OCI-LY7 (cell line): ENCODE measurements around the gene ACADL. TPM values are rescaled to one million over a fixed set of nuclear protein-coding genes. Genes with fewer than 3 reads are reported as not detected.

Experiments used
- BruUV-seq: library from RNA; stranded (reverse); fragments of 400-500 nt; replicated peaks from 2 replicates; lab custom pipeline; 2021; lab: Mats Ljungman, UMichigan
- CTCF ChIA-PET: fragments of 300-600 bp; sonication (Branson Sonifier 250); formaldehyde crosslinking; loops from one replicate; lab custom pipeline; 2022; ENCODE audit warnings: antibody characterized with exemption; ENCODE audit not compliant: unreplicated experiment; lab: Charles Lee
- POLR2A ChIA-PET: fragments of 300-600 bp; sonication (Branson Sonifier 250); formaldehyde crosslinking; loops from one replicate; lab custom pipeline; 2022; ENCODE audit warnings: antibody characterized with exemption; lab: Charles Lee
- DNase-seq: peaks from one replicate; pipeline ENCODE4 v3.0.0-alpha.2; 2015; ENCODE audit warnings: low spot score
- H2AFZ ChIP-seq: fragments of 200-600 bp; sonication (generic), shearing (Covaris generic); 2 replicates; pipeline ENCODE4 v1.6.1; 2014; ENCODE audit warnings: mild to moderate bottlenecking, antibody characterized with exemption, low read length, moderate library complexity
- H3K27ac ChIP-seq: fragments of 200-600 bp; sonication (generic); 2 replicates; pipeline ENCODE4 v1.5.1; 2014; ENCODE audit warnings: mixed run types, low read depth, mild to moderate bottlenecking, moderate library complexity, low read length, inconsistent platforms; ENCODE audit not compliant: poor library complexity, severe bottlenecking
- H3K36me3 ChIP-seq: fragments of 200-600 bp; sonication (generic); 2 replicates; pipeline ENCODE4 v1.6.1; 2014; ENCODE audit warnings: mild to moderate bottlenecking, antibody characterized with exemption, low read length, moderate library complexity, mixed read lengths; ENCODE audit not compliant: insufficient read depth
- H3K4me1 ChIP-seq: fragments of 200-600 bp; sonication (generic); 2 replicates; pipeline ENCODE4 v1.5.1; 2014; ENCODE audit warnings: mild to moderate bottlenecking, low read length; ENCODE audit not compliant: insufficient read depth, poor library complexity, severe bottlenecking
- H3K4me2 ChIP-seq: fragments of 200-600 bp; sonication (generic); 2 replicates; pipeline ENCODE4 v1.6.1; 2014; ENCODE audit warnings: mild to moderate bottlenecking, low read length
- H3K4me3 ChIP-seq: fragments of 200-600 bp; sonication (generic); 2 replicates; pipeline ENCODE4 v1.5.1; 2014; ENCODE audit warnings: mild to moderate bottlenecking, low read depth, low read length; ENCODE audit not compliant: poor library complexity, severe bottlenecking
- H3K79me2 ChIP-seq: fragments of 200-600 bp; sonication (generic); 2 replicates; pipeline ENCODE4 v1.6.1; 2016; ENCODE audit warnings: low read depth, mild to moderate bottlenecking, low read length, moderate library complexity, mixed read lengths; ENCODE audit not compliant: insufficient read depth
- H3K9me2 ChIP-seq: fragments of 200-600 bp; sonication (generic); 2 replicates; pipeline ENCODE4 v1.6.1; 2016; ENCODE audit warnings: mild to moderate bottlenecking, low read length, mixed read lengths; ENCODE audit not compliant: insufficient read depth
- H3K9me3 ChIP-seq: fragments of 200-600 bp; sonication (generic); 2 replicates; pipeline ENCODE4 v1.6.1; 2014; ENCODE audit warnings: mild to moderate bottlenecking, mixed run types, low read length, mixed read lengths
- H4K20me1 ChIP-seq: fragments of 200-600 bp; sonication (generic); 2 replicates; pipeline ENCODE4 v1.6.1; 2014; ENCODE audit warnings: mild to moderate bottlenecking, antibody characterized with exemption, low read length, moderate library complexity, mixed read lengths; ENCODE audit not compliant: insufficient read depth
- CTCF ChIP-seq: fragments of 200-600 bp; sonication (generic); conservative IDR thresholded peaks from 2 replicates; pipeline ENCODE4 v1.5.1; 2014; ENCODE audit warnings: mild to moderate bottlenecking, antibody characterized with exemption, low read length, moderate library complexity, mixed read lengths
- EZH2phosphoT487 ChIP-seq: fragments of 200-600 bp; sonication (generic); IDR thresholded peaks from 2 replicates; pipeline ENCODE4 v1.6.1; 2018; ENCODE audit warnings: low read depth, borderline replicate concordance, mild to moderate bottlenecking, mixed run types, antibody characterized with exemption, low read length, moderate library complexity, mixed read lengths
- intact Hi-C: fragments of 100-400 bp; cut with micrococcal nuclease; formaldehyde crosslinking; loops from one replicate; pipeline ENCODE4 v1.10.0; 2022; ENCODE audit not compliant: unreplicated experiment
- total RNA-seq, 2 experiments: library from RNA; depleted of rRNA in 1 of 2; stranded (reverse); fragments of >200 nt in 1 of 2; shearing (Covaris generic) in 1 of 2; gene quantifications; 2 replicates each; pipeline ENCODE4 v1.2.3, GENCODE V29; 2014 to 2022

Gene ACADL
- total RNA-seq, 2 experiments from 2014 or later = not detected

- no peaks in the 10 kb centered on the region for H3K9me2 ChIP-seq
- H3K36me3 ChIP-seq = no peaks in the 10 kb centered on the region
- ChIA-PET POLR2A (interaction anchor here (0.6 kb wide), 2 partner anchors 61 to 265 kb away, joined by 3 read pairs; no protein-coding TSS in a partner anchor), CTCF (no interaction called here)
- H3K4me2 ChIP-seq = no peak overlapping the region
- H3K27ac ChIP-seq = no peak overlapping the region
- H3K4me1 ChIP-seq = no peaks in the 10 kb centered on the region
- no peak for TF ChIP-seq CTCF
- TF ChIP-seq EZH2phosphoT487 = no peak
- no peak for DNase-seq
- intact Hi-C loops = no loop called here
- H3K79me2 ChIP-seq = no peaks in the 10 kb centered on the region
- H4K20me1 ChIP-seq = no peaks in the 10 kb centered on the region
- H3K9me3 ChIP-seq = no peaks in the 10 kb centered on the region
- no peak overlapping the region for H3K4me3 ChIP-seq
- no TSS peak for BruUV-seq
- H2AFZ ChIP-seq = no peak overlapping the region
Observed at GRCh38 chr2:210227290-210228088, 2.2 kb upstream of the ACADL start.

DNA sequence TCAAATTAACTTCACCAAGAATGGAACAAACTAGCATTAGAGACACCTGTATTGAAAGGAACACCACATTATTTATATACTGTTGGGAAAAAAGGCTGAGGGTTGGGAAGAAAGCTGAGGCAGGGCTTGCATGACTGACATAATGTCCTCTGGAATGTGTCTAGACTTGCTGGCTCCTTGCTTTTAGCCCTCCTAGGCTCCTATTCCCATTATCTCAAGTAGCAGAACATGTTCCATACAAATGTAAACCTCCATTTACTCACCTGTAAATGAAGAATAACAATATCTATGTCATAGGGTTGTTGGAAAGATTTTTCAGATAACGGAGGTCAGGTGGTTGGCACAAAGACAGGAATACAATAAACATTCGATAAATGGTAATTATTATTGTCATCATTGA, 976 bp upstream of the ACADL start:
- no peaks in the 10 kb centered on the region for H3K4me1 ChIP-seq
- no peak overlapping the region for H3K4me2 ChIP-seq
- no peak overlapping the region for H3K4me3 ChIP-seq
- CTCF ChIA-PET = no interaction called here
- H3K9me2 ChIP-seq = no peaks in the 10 kb centered on the region
- H3K9me3 ChIP-seq = no peaks in the 10 kb centered on the region
- H3K79me2 ChIP-seq = no peaks in the 10 kb centered on the region
- BruUV-seq = no TSS peak
- DNase-seq = no peak
- TF ChIP-seq EZH2phosphoT487 = no peak
- no peak for TF ChIP-seq CTCF
- H4K20me1 ChIP-seq = no peaks in the 10 kb centered on the region
- intact Hi-C loops = no loop called here
- no peak overlapping the region for H3K27ac ChIP-seq
- no peaks in the 10 kb centered on the region for H3K36me3 ChIP-seq
- no peak overlapping the region for H2AFZ ChIP-seq
- POLR2A ChIA-PET = interaction anchor here (0.7 kb wide), 1 partner anchor 256 kb away, joined by 3 read pairs; no protein-coding TSS in a partner anchor

- Histone ChIP-seq H3K9me3 (no peaks in the 10 kb centered on the region), H4K20me1 (no peaks in the 10 kb centered on the region), H3K36me3 (no peaks in the 10 kb centered on the region), H2AFZ (no peak overlapping the region), H3K79me2 (no peaks in the 10 kb centered on the region), H3K4me2 (no peak overlapping the region), H3K27ac (no peak overlapping the region), H3K9me2 (no peaks in the 10 kb centered on the region), H3K4me1 (no peaks in the 10 kb centered on the region), H3K4me3 (no peak overlapping the region)
- ChIA-PET CTCF (no interaction called here), POLR2A (interaction anchor here (0.7 to 1.5 kb wide), 2 partner anchors 20 to 612 kb away, joined by 3 to 12 read pairs; no protein-coding TSS in a partner anchor)
- intact Hi-C loops = no loop called here
- no peak for TF ChIP-seq EZH2phosphoT487
- no peak for TF ChIP-seq CTCF
- no TSS peak for BruUV-seq
- DNase-seq = no peak
Observed at GRCh38 chr2:210224591-210224940, 681 bp downstream of the ACADL start.
